Left ventricle myocardium inferior (tissue), 1 donor: ENCODE data around the gene TSHZ3. TPM values are rescaled to one million over a fixed set of nuclear protein-coding genes. Genes with fewer than 3 reads are reported as not detected.

Source experiments
- DNase-seq: peaks from one replicate; pipeline ENCODE4 v3.0.0-alpha.2; 2020
- H3K27ac ChIP-seq: fragments of 200-600 bp; replicated peaks from 2 replicates; pipeline ENCODE4 v1.8.0; 2021
- H3K27me3 ChIP-seq: fragments of 200-600 bp; 2 replicates; pipeline ENCODE4 v1.8.0; 2021; ENCODE audit warnings: low read depth
- H3K36me3 ChIP-seq: fragments of 200-600 bp; 2 replicates; pipeline ENCODE4 v1.8.0; 2021
- H3K4me1 ChIP-seq: fragments of 200-600 bp; 2 replicates; pipeline ENCODE4 v1.8.0; 2021
- H3K4me3 ChIP-seq: fragments of 200-600 bp; 2 replicates; pipeline ENCODE4 v1.8.0; 2021; ENCODE audit warnings: mild to moderate bottlenecking, moderate library complexity
- H3K9me3 ChIP-seq: fragments of 200-600 bp; replicated peaks from 2 replicates; pipeline ENCODE4 v1.8.0; 2021
- intact Hi-C: fragments of 100-400 bp; cut with micrococcal nuclease; formaldehyde crosslinking; loops from one replicate; pipeline ENCODE4 v1.11.0; 2022
- total RNA-seq: library from RNA; stranded (reverse); fragmentation: NEBNext Ultra II Directional; extraction: Animal tissue kit (Norgen Biotek cat#: 25700); gene quantifications from one replicate; pipeline ENCODE4 v1.2.1, GENCODE V29; 2021
- TF ChIP-seq, protein P1 (sequence below): fragments of 200-600 bp; IDR thresholded peaks from 2 replicates; pipeline ENCODE4 v1.8.0; 2021; ENCODE audit warnings: antibody characterized with exemption, mild to moderate bottlenecking, borderline replicate concordance
- donor health status: DM: no; HTN: yes; CAD: no; lungs with severe emphysema.

The TSHZ3 gene
- total RNA-seq, 1 donor from 2014 or later = 2.9 TPM

DNA sequence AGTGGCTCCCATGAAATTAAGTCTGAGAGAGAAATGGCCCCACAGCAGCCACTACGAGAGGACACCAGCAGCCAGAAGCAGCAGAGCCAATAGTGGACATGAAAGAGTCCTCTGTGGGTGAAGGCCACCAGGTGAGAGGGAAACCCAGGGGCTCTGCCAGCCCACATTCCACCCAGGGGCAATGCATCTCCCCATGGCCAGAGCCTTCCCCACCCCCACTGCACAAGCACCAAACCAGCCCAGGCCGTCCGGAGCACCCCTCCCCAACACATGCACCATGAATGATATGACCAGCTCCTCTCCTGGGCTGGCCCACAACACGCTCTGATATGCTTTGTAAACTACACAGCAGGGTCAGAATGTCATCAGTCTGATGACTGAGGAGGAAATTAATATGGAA lies 66.9 kb downstream of the TSHZ3 start:
- Histone ChIP-seq H3K4me1 (peaks cover 5% of the 10 kb centered on the region), H3K9me3 (no peaks in the 10 kb centered on the region), H3K27ac (no peak overlapping the region), H3K4me3 (no peak overlapping the region), H3K36me3 (peaks cover 22% of the 10 kb centered on the region), H3K27me3 (no peaks in the 10 kb centered on the region)
- intact Hi-C loops = no loop called here
- TF ChIP-seq, protein P1, sequence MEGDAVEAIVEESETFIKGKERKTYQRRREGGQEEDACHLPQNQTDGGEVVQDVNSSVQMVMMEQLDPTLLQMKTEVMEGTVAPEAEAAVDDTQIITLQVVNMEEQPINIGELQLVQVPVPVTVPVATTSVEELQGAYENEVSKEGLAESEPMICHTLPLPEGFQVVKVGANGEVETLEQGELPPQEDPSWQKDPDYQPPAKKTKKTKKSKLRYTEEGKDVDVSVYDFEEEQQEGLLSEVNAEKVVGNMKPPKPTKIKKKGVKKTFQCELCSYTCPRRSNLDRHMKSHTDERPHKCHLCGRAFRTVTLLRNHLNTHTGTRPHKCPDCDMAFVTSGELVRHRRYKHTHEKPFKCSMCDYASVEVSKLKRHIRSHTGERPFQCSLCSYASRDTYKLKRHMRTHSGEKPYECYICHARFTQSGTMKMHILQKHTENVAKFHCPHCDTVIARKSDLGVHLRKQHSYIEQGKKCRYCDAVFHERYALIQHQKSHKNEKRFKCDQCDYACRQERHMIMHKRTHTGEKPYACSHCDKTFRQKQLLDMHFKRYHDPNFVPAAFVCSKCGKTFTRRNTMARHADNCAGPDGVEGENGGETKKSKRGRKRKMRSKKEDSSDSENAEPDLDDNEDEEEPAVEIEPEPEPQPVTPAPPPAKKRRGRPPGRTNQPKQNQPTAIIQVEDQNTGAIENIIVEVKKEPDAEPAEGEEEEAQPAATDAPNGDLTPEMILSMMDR = no peak
- DNase-seq = no peak

GRCh38 chr19:31280287-31281006 lies 68.8 kb downstream of the TSHZ3 start:
- Histone ChIP-seq H3K9me3 (no peaks in the 10 kb centered on the region), H3K27ac (no peak overlapping the region), H3K36me3 (peaks cover 28% of the 10 kb centered on the region), H3K4me3 (no peak overlapping the region), H3K4me1 (no peaks in the 10 kb centered on the region), H3K27me3 (no peaks in the 10 kb centered on the region)
- intact Hi-C loops = no loop called here
- no peak for DNase-seq
- TF ChIP-seq, protein P1 = no peak

DNA sequence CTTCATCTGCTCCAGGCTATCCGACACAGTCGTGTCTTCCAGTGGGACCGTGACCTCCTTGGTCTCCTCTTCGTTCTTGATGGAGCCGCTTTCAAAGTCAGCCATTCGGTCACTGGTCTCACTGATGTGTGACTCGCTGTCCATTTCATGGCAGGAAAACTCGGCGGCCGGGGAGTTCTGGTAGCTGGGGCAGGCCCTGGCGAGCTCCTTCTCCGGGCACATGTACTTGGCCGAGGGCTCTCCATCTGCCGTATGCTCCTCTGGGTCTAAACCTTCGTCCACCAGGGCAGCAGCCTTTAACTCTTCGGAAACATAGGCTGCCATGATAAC lies 69.8 kb downstream of the TSHZ3 start:
- DNase-seq = no peak
- no peak overlapping the region for H3K27ac ChIP-seq
- no peaks in the 10 kb centered on the region for H3K9me3 ChIP-seq
- no peaks in the 10 kb centered on the region for H3K4me1 ChIP-seq
- H3K4me3 ChIP-seq = no peak overlapping the region
- H3K27me3 ChIP-seq = no peaks in the 10 kb centered on the region
- intact Hi-C loops = no loop called here
- TF ChIP-seq, protein P1 = no peak
- peaks cover 28% of the 10 kb centered on the region for H3K36me3 ChIP-seq

GRCh38 chr19:31278555-31279435 lies 70.4 kb downstream of the TSHZ3 start:
- intact Hi-C loops = no loop called here
- no peaks in the 10 kb centered on the region for H3K4me1 ChIP-seq
- no peak overlapping the region for H3K27ac ChIP-seq
- no peak overlapping the region for H3K4me3 ChIP-seq
- H3K27me3 ChIP-seq = no peaks in the 10 kb centered on the region
- peaks cover 28% of the 10 kb centered on the region for H3K36me3 ChIP-seq
- no peak for DNase-seq
- H3K9me3 ChIP-seq = no peaks in the 10 kb centered on the region
- TF ChIP-seq, protein P1 = no peak

- Histone ChIP-seq H3K4me1 (no peaks in the 10 kb centered on the region), H3K27ac (no peak overlapping the region), H3K9me3 (no peaks in the 10 kb centered on the region), H3K27me3 (no peaks in the 10 kb centered on the region), H3K36me3 (peaks cover 28% of the 10 kb centered on the region), H3K4me3 (no peak overlapping the region)
- TF ChIP-seq, protein P1 = no peak
- DNase-seq = no peak
- intact Hi-C loops = no loop called here
These were observed 71.7 kb downstream of the TSHZ3 start for GRCh38 chr19:31277516-31277915.
